GM19468 (cell line): ENCODE results near the gene SLC45A2.
"Not testable (repeated sequence)": the region's sequence is repeated elsewhere in the genome, so short reads cannot be mapped to it uniquely, and the experiment has no call there.

Experiments used
- ATAC-seq: cut with Tn5 transposase; IDR thresholded peaks from one replicate; pipeline ENCODE4 v1.9.1; 2021; ENCODE audit warnings: mild to moderate bottlenecking, moderate library complexity, moderate number of reproducible peaks; ENCODE audit not compliant: unreplicated experiment; ENCODE audit errors: extremely low read depth

The SLC45A2 gene

GRCh38 chr5:33973271-33973670, 11.2 kb downstream of the SLC45A2 start:
- ATAC-seq = no peak

- ATAC-seq = peak; percentile 51
These were observed 14.7 kb downstream of the SLC45A2 start for GRCh38 chr5:33969572-33970452.

- no peak for ATAC-seq
These were observed 16.1 kb downstream of the SLC45A2 start for GRCh38 chr5:33968211-33969005.

- no peak for ATAC-seq
These were observed 17.7 kb downstream of the SLC45A2 start for GRCh38 chr5:33966805-33967204.

- no peak for ATAC-seq
These were observed 20.3 kb downstream of the SLC45A2 start for GRCh38 chr5:33964132-33964700.

- no peak for ATAC-seq
These were observed 26.3 kb downstream of the SLC45A2 start for GRCh38 chr5:33958176-33958575.

GRCh38 chr5:33957577-33958150, 26.8 kb downstream of the SLC45A2 start:
- no peak for ATAC-seq

- not testable (repeated sequence) for ATAC-seq
These were observed 32.3 kb downstream of the SLC45A2 start for GRCh38 chr5:33952175-33952574.

GRCh38 chr5:33944543-33945132, 39.9 kb downstream of the SLC45A2 start:
- ATAC-seq = no peak

- no peak for ATAC-seq
These were observed 43.4 kb downstream of the SLC45A2 start for GRCh38 chr5:33941090-33941489.

GRCh38 chr5:33939556-33940262, 44.8 kb downstream of the SLC45A2 start:
- no peak for ATAC-seq

GRCh38 chr5:33938881-33939280, 45.6 kb downstream of the SLC45A2 start:
- no peak for ATAC-seq

- ATAC-seq = no peak
These were observed 46.0 kb downstream of the SLC45A2 start for GRCh38 chr5:33938507-33938796.

GRCh38 chr5:33937707-33938506, 46.6 kb downstream of the SLC45A2 start:
- ATAC-seq = no peak

GRCh38 chr5:33937017-33937706, 47.3 kb downstream of the SLC45A2 start:
- no peak for ATAC-seq

GRCh38 chr5:33936381-33937016, 48.0 kb downstream of the SLC45A2 start, which contains the start of gene RXFP3:
TSS of gene RXFP3 (plus strand) at chr5:33936386. CDS start at chr5:33936741, 355 bp downstream.
- ATAC-seq = no peak

GRCh38 chr5:33936004-33936380, 48.5 kb downstream of the SLC45A2 start:
- ATAC-seq = no peak

GRCh38 chr5:33934176-33934575, 50.3 kb downstream of the SLC45A2 start:
- no peak for ATAC-seq
